Prostate gland (tissue), 2 donors: ENCODE measurements around the gene ADRA2B.
"Not testable (repeated sequence)": the region's sequence is repeated elsewhere in the genome, so short reads cannot be mapped to it uniquely, and the experiment has no call there.

ENCODE experiments used
- CTCF ChIP-seq, 4 experiments: fragments of 200-600 bp in 2 of 4; fragments of 450-650 bp in 2 of 4; sonication (generic) in 2 of 4; IDR thresholded peaks; 1 replicate in 3 of 4; 2 replicates in 1 of 4; pipeline ENCODE4 v1.5.1; 2016 to 2019; ENCODE audit warnings: antibody characterized with exemption in 4 of 4, mild to moderate bottlenecking in 2 of 4, moderate library complexity in 2 of 4
- POLR2A ChIP-seq: fragments of 450-650 bp; IDR thresholded peaks from one replicate; pipeline ENCODE4 v1.6.1; 2016; ENCODE audit warnings: antibody characterized with exemption, mild to moderate bottlenecking
- POLR2AphosphoS5 ChIP-seq: sonication (generic); formaldehyde crosslinking; IDR thresholded peaks from one replicate; pipeline ENCODE4 v1.6.1; 2017; ENCODE audit warnings: antibody characterized with exemption

GRCh38 chr2:96160366-96160765 is 44.0 kb upstream of the ADRA2B start:
- not testable (repeated sequence) for TF ChIP-seq CTCF (IDR thresholded peaks at IDR 0.05); POLR2AphosphoS5; POLR2A
